Activated CD4-positive, alpha-beta T cell treated with anti-CD3 and anti-CD28 coated beads, Interleukin-2, amount 50 U/mL, for 4 hours (primary cell): ENCODE data around the gene MPRIP.

Source experiments
- DNase-seq, 2 experiments: peaks; one replicate each; pipeline ENCODE4 v3.0.0-alpha.2; 2020

Gene MPRIP

GRCh38 chr17:17111401-17112393, 69.4 kb downstream of the MPRIP start:
- DNase-seq, result no peak

GRCh38 chr17:17112628-17113200, 70.5 kb downstream of the MPRIP start:
- no peak for DNase-seq

GRCh38 chr17:17114592-17115225, 72.5 kb downstream of the MPRIP start:
- peak in 1 of 2 experiments; percentile 14 for DNase-seq

- no peak for DNase-seq
These were observed 73.4 kb downstream of the MPRIP start for GRCh38 chr17:17115620-17116019.

- DNase-seq, result no peak
These were observed 74.1 kb downstream of the MPRIP start for GRCh38 chr17:17116406-17116805.

- no peak for DNase-seq
These were observed 75.7 kb downstream of the MPRIP start for GRCh38 chr17:17117923-17118322.

GRCh38 chr17:17118399-17118798, 76.1 kb downstream of the MPRIP start:
- DNase-seq, result no peak

- no peak for DNase-seq
These were observed 76.8 kb downstream of the MPRIP start for GRCh38 chr17:17119106-17119505.

GRCh38 chr17:17119533-17119932, 77.3 kb downstream of the MPRIP start:
- peak; percentile 50 to 59 for DNase-seq

- no peak for DNase-seq
These were observed 78.0 kb downstream of the MPRIP start for GRCh38 chr17:17120294-17120693.

GRCh38 chr17:17120701-17121100, 78.4 kb downstream of the MPRIP start:
- DNase-seq, result no peak

- DNase-seq, result no peak
These were observed 78.9 kb downstream of the MPRIP start for GRCh38 chr17:17121162-17121561.

- DNase-seq, result no peak
These were observed 80.7 kb downstream of the MPRIP start for GRCh38 chr17:17122781-17123483.

GRCh38 chr17:17124341-17124740, 82.1 kb downstream of the MPRIP start:
- DNase-seq, result no peak

- DNase-seq, result no peak
These were observed 83.2 kb downstream of the MPRIP start for GRCh38 chr17:17125136-17126084.

GRCh38 chr17:17126131-17127110, 84.2 kb downstream of the MPRIP start:
- DNase-seq, result no peak

- DNase-seq, result no peak
These were observed 84.9 kb downstream of the MPRIP start for GRCh38 chr17:17127156-17127555.

GRCh38 chr17:17127730-17128291, 85.6 kb downstream of the MPRIP start:
- no peak for DNase-seq

- no peak for DNase-seq
These were observed 86.3 kb downstream of the MPRIP start for GRCh38 chr17:17128476-17129075.

GRCh38 chr17:17129466-17129865, 87.2 kb downstream of the MPRIP start:
- DNase-seq, result no peak
